Sigmoid colon (tissue), 7 donors: ENCODE measurements around the gene AZIN2. TPM values are rescaled to one million over a fixed set of nuclear protein-coding genes. Genes with fewer than 3 reads are reported as not detected.

Experiments used
- DNase-seq: peaks from one replicate; pipeline ENCODE4 v3.0.0-alpha.2; 2019
- H3K27ac ChIP-seq, 4 donors: fragments of 200-600 bp; sonication (generic); one replicate each; pipeline ENCODE4 v1.5.1; 2016 to 2019; ENCODE audit warnings: mild to moderate bottlenecking in 1 of 4
- H3K27me3 ChIP-seq, 3 donors: fragments of 200-600 bp; sonication (generic); one replicate each; pipeline ENCODE4 v1.5.1; 2019; ENCODE audit warnings: mild to moderate bottlenecking in 1 of 3
- H3K36me3 ChIP-seq, 4 donors: fragments of 200-600 bp; sonication (generic); one replicate each; pipeline ENCODE4 v1.5.1; 2016 to 2019
- H3K4me1 ChIP-seq, 4 donors: fragments of 200-600 bp; sonication (generic); one replicate each; pipeline ENCODE4 v1.5.1; 2017 to 2019
- H3K4me3 ChIP-seq, 4 donors: fragments of 200-600 bp; sonication (generic); one replicate each; pipeline ENCODE4 v1.5.1; 2017 to 2019; ENCODE audit warnings: mild to moderate bottlenecking in 2 of 4, moderate library complexity in 1 of 4
- H3K9me3 ChIP-seq, 4 donors: fragments of 200-600 bp in 3 of 4; sonication (generic) in 3 of 4; one replicate each; pipeline versions ENCODE4 v1.5.1 to v1.6.1; 2013 to 2019
- EP300 ChIP-seq, 4 donors: sonication (generic); formaldehyde crosslinking; IDR thresholded peaks; one replicate each; pipeline ENCODE4 v1.6.1; 2017; ENCODE audit warnings: antibody characterized with exemption in 4 of 4
- POLR2A ChIP-seq, 2 donors: fragments of 450-650 bp; IDR thresholded peaks; one replicate each; pipeline ENCODE4 v1.6.1; 2016; ENCODE audit warnings: antibody characterized with exemption in 2 of 2, mild to moderate bottlenecking in 2 of 2, moderate library complexity in 2 of 2
- POLR2AphosphoS5 ChIP-seq, 4 donors: sonication (generic); formaldehyde crosslinking; IDR thresholded peaks; one replicate each; pipeline ENCODE4 v1.6.1; 2017; ENCODE audit warnings: antibody characterized with exemption in 4 of 4
- WGBS, 2 donors: extraction: QIAGEN DNeasy Blood & Tissue Kit; methylation state at CpG; one replicate each; pipeline ENCODE4 v1.1.7; 2013; 5-methylcytosine and 5-hydroxymethylcytosine counted together
- intact Hi-C: fragments of 100-400 bp; cut with DNase I; formaldehyde crosslinking; loops from one replicate; pipeline ENCODE4 v1.15.1; 2023
- polyA plus RNA-seq, 3 donors: library from polyadenylated mRNA; stranded (reverse); fragments of 200-250 nt; gene quantifications; one replicate each; pipeline ENCODE4 v1.2.3, GENCODE V29; 2013
- total RNA-seq, 4 donors: library from RNA; depleted of rRNA; stranded (reverse); fragments of >200 nt; gene quantifications; one replicate each; pipeline ENCODE4 v1.1.0, GENCODE V29; 2016
- TF ChIP-seq, protein P1 (sequence below), 4 experiments: fragments of 450-650 bp in 3 of 4; fragments of 200-600 bp in 1 of 4; IDR thresholded peaks; one replicate each; pipeline ENCODE4 v1.5.1; 2016 to 2019; ENCODE audit warnings: antibody characterized with exemption in 4 of 4, mild to moderate bottlenecking in 3 of 4, moderate library complexity in 2 of 4
- donor health status: healthy with polysubstance abuse.
- donor health status: Bipolar disorder and iron deficiency.
- donor health status: healthy.

AZIN2 gene
- total and polyA plus RNA-seq, 7 donors, result 1.1 to 30.9 (median 2.5) TPM

DNA sequence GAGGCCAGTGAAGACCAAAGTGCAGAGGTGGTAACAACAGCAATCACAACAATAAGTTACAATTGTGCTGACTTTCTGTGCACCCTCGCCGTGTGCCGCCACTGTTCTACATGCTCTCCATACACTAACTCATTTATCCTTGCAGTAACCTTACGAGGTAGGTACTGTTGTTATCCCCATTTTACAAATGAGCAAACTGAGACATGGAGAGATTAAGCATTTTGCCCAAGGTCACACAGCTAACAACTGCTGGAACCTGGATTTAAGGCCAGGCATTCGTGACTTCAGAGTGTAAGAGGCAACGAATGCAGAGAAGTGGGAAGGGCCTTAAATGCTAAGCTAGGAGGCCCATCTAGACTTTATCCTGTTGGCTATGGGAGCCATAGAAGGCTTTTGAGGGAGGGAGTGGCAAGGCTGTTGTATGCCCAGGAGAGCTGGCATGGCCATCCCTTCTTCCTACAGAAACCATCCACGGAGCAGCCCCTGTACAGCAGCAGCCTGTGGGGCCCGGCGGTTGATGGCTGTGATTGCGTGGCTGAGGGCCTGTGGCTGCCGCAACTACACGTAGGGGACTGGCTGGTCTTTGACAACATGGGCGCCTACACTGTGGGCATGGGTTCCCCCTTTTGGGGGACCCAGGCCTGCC lies 36.6 kb downstream of the AZIN2 start:
- intact Hi-C loops, result no loop called here
- no peak overlapping the region for H3K27ac ChIP-seq
- 91 to 93% methylated on average over 13 of the region's 13 CpGs for WGBS, 2 donors

DNA sequence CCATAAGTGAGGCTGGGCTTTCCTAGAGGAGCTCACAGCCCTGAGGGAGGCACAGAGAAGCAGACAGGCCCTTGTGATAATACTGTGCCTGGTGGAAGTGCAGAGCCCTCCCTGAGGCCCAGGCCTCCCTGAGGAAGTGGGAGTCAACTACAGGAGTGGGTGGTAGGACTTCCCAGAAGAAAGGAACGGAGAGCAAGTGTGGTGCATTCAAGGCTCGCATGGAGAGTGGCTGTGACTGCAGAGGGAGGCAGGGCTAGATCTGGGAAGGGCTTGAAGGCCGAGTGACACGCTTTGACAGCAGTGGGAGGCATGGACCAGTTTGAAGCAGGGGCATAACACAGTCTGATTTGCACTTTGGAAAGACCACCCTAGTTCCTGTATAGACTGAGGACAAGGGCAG lies 37.3 kb downstream of the AZIN2 start:
- intact Hi-C loops, result no loop called here
- H3K36me3 ChIP-seq, result no peaks in the 10 kb centered on the region
- TF ChIP-seq EP300 (IDR thresholded peaks at IDR 0.05) (no peak), POLR2A (IDR thresholded peaks at IDR 0.05) (no peak), POLR2AphosphoS5 (IDR thresholded peaks at IDR 0.05) (no peak)
- TF ChIP-seq, protein P1, sequence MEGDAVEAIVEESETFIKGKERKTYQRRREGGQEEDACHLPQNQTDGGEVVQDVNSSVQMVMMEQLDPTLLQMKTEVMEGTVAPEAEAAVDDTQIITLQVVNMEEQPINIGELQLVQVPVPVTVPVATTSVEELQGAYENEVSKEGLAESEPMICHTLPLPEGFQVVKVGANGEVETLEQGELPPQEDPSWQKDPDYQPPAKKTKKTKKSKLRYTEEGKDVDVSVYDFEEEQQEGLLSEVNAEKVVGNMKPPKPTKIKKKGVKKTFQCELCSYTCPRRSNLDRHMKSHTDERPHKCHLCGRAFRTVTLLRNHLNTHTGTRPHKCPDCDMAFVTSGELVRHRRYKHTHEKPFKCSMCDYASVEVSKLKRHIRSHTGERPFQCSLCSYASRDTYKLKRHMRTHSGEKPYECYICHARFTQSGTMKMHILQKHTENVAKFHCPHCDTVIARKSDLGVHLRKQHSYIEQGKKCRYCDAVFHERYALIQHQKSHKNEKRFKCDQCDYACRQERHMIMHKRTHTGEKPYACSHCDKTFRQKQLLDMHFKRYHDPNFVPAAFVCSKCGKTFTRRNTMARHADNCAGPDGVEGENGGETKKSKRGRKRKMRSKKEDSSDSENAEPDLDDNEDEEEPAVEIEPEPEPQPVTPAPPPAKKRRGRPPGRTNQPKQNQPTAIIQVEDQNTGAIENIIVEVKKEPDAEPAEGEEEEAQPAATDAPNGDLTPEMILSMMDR (IDR thresholded peaks at IDR 0.05), result no peak
- no peak overlapping the region for H3K4me3 ChIP-seq
- no peaks in the 10 kb centered on the region for H3K9me3 ChIP-seq
- no peak overlapping the region for H3K27ac ChIP-seq
- DNase-seq, result no peak
- WGBS, 2 donors, result 85 to 88% methylated on average over 4 of the region's 4 CpGs
- H3K27me3 ChIP-seq, result no peaks in the 10 kb centered on the region
- H3K4me1 ChIP-seq, result no peaks in the 10 kb centered on the region

More for the DNA sequence above, 36.6 kb downstream of the AZIN2 start:
- no peaks in the 10 kb centered on the region for H3K27me3 ChIP-seq
- TF ChIP-seq, protein P1 (IDR thresholded peaks at IDR 0.05), result no peak
- TF ChIP-seq POLR2A (IDR thresholded peaks at IDR 0.05), result no peak
- TF ChIP-seq EP300 (IDR thresholded peaks at IDR 0.05), result no peak
- TF ChIP-seq POLR2AphosphoS5 (IDR thresholded peaks at IDR 0.05), result no peak
- H3K9me3 ChIP-seq, result no peaks in the 10 kb centered on the region
- no peak for DNase-seq
- no peaks in the 10 kb centered on the region for H3K4me1 ChIP-seq
- no peak overlapping the region for H3K4me3 ChIP-seq
- no peaks in the 10 kb centered on the region for H3K36me3 ChIP-seq

DNA sequence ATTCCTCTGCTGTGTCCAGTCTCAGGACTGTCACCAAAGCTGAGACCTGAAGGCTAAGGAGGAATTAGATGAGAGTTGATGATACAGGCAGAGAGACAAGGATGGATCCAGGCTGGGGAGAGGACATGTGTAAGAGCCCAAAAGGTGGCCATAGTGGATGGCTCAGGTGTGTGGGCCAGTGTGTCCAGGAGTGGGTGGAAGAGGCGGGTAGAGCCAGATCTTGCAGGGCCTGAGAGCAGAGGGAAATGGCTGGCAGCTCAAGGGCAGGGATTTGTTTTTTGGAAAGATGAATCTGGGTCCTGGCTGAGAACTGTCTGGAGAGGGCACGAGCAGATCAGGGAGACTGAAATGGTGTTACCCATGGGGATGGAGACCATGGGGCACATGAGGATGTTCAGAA lies 38.1 kb downstream of the AZIN2 start:
- H3K4me3 ChIP-seq, result no peak overlapping the region
- H3K4me1 ChIP-seq, result no peaks in the 10 kb centered on the region
- intact Hi-C loops, result no loop called here
- 87 to 88% methylated on average over 2 of the region's 2 CpGs for WGBS, 2 donors
- H3K27me3 ChIP-seq, result no peaks in the 10 kb centered on the region
- no peak for DNase-seq
- no peaks in the 10 kb centered on the region for H3K36me3 ChIP-seq
- no peak for TF ChIP-seq EP300 (IDR thresholded peaks at IDR 0.05)
- TF ChIP-seq, protein P1 (IDR thresholded peaks at IDR 0.05), result no peak
- TF ChIP-seq POLR2A (IDR thresholded peaks at IDR 0.05), result no peak
- no peak for TF ChIP-seq POLR2AphosphoS5 (IDR thresholded peaks at IDR 0.05)
- no peak overlapping the region for H3K27ac ChIP-seq
- no peaks in the 10 kb centered on the region for H3K9me3 ChIP-seq

DNA sequence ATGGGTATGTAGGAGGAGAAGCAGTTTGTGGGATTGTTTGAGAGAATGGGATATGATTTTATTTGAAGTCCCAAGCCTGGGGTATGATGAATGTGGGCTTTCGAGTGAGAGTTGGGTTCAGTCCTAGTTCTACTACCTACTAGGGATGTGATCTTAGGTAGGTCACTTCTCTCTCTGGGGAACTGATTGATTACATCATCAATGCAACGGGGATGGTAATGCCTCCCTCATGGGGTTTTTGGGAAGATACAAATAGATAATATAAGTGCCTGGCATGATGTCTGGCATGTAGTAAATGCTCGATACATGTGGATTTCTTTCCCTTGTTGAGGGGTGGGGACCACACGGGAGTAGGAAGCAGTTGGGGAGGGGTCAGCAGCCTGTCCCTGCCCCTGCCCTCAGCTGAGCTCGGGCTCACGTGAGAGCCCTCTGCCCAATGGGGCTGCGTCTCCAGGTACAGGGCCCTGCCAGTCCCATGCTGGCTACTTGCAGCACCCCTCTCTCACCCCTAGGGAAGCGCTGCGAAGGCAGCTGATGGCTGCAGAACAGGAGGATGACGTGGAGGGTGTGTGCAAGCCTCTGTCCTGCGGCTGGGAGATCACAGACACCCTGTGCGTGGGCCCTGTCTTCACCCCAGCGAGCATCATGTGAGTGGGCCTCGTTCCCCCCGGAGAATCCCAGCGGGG lies 38.7 kb downstream of the AZIN2 start:
- Histone ChIP-seq H3K36me3 (no peaks in the 10 kb centered on the region), H3K4me1 (no peaks in the 10 kb centered on the region), H3K4me3 (no peak overlapping the region), H3K27me3 (no peaks in the 10 kb centered on the region), H3K27ac (no peak overlapping the region), H3K9me3 (no peaks in the 10 kb centered on the region)
- 73 to 84% methylated on average over 16 of the region's 16 CpGs for WGBS, 2 donors
- DNase-seq, result no peak
- TF ChIP-seq, protein P1 (IDR thresholded peaks at IDR 0.05), result no peak
- TF ChIP-seq EP300 (IDR thresholded peaks at IDR 0.05) (no peak), POLR2A (IDR thresholded peaks at IDR 0.05) (no peak), POLR2AphosphoS5 (IDR thresholded peaks at IDR 0.05) (no peak)
- intact Hi-C loops, result no loop called here
